ENCODE results near the gene FOXB2.
"Not testable (repeated sequence)": the region's sequence is repeated elsewhere in the genome, so short reads cannot be mapped to it uniquely, and the experiment has no call there.

Gene FOXB2

GRCh38 chr9:77016526-77017504, 2.6 kb upstream of the FOXB2 start:
- DNase-seq, result no peak

- DNase-seq, result no peak
Observed at GRCh38 chr9:77017505-77017894, 2.0 kb upstream of the FOXB2 start.

- DNase-seq, result no peak
Observed at GRCh38 chr9:77018058-77018968, 1.1 kb upstream of the FOXB2 start.

GRCh38 chr9:77018969-77019235, 553 bp upstream of the FOXB2 start:
- DNase-seq, result no peak

GRCh38 chr9:77019926-77020412, 514 bp downstream of the FOXB2 start:
- no peak for DNase-seq

- no peak for DNase-seq
Observed at GRCh38 chr9:77020413-77021290, 1.2 kb downstream of the FOXB2 start.

GRCh38 chr9:77021291-77021894, 1.9 kb downstream of the FOXB2 start:
- DNase-seq, result no peak

GRCh38 chr9:77021922-77022782, 2.7 kb downstream of the FOXB2 start:
- no peak for DNase-seq

- no peak for DNase-seq
Observed at GRCh38 chr9:77022783-77023440, 3.5 kb downstream of the FOXB2 start.

- no peak for DNase-seq
Observed at GRCh38 chr9:77023726-77024125, 4.3 kb downstream of the FOXB2 start.

- DNase-seq, result no peak
Observed at GRCh38 chr9:77024776-77025545, 5.5 kb downstream of the FOXB2 start.

- DNase-seq, result no peak
Observed at GRCh38 chr9:77028478-77028877, 9.0 kb downstream of the FOXB2 start.

- DNase-seq, result no peak
Observed at GRCh38 chr9:77030045-77030444, 10.6 kb downstream of the FOXB2 start.

- no peak for DNase-seq
Observed at GRCh38 chr9:77038281-77039036, 19.0 kb downstream of the FOXB2 start.

- no peak for DNase-seq
Observed at GRCh38 chr9:77040340-77040739, 20.9 kb downstream of the FOXB2 start.

- DNase-seq, result not testable (repeated sequence)
Observed at GRCh38 chr9:77043743-77044142, 24.3 kb downstream of the FOXB2 start.

GRCh38 chr9:77060681-77061080, 41.2 kb downstream of the FOXB2 start:
- not testable (repeated sequence) for DNase-seq

GRCh38 chr9:77063645-77064285, 44.3 kb downstream of the FOXB2 start:
- no peak for DNase-seq

GRCh38 chr9:77066388-77066787, 46.9 kb downstream of the FOXB2 start:
- no peak for DNase-seq

Data from AML-193 (cell line).